IMR-90 (cell line): Measurements from ENCODE around the gene DCLRE1C. TPM values are rescaled to one million over a fixed set of nuclear protein-coding genes. Genes with fewer than 3 reads are reported as not detected.

ENCODE experiments used
- ATAC-seq: fragments of 200-7000 bp; cut with Tn5 transposase; 2 replicates; pipeline ENCODE4 v1.9.1; 2020; ENCODE audit warnings: low read depth, mild to moderate bottlenecking, moderate library complexity
- BruUV-seq: library from RNA; stranded (reverse); fragments of 400-500 nt; replicated peaks from 2 replicates; lab custom pipeline; 2021; lab: Mats Ljungman, UMichigan
- CTCF ChIA-PET: fragments of 300-600 bp; formaldehyde crosslinking; extraction: SDS; loops from one replicate; lab custom pipeline; 2021; ENCODE audit warnings: antibody characterized with exemption; lab: Yijun Ruan, JAX
- POLR2A ChIA-PET: fragments of 300-600 bp; sonication (Branson Sonifier 250); formaldehyde crosslinking; loops from one replicate; lab custom pipeline; 2022; ENCODE audit warnings: antibody characterized with exemption; ENCODE audit not compliant: unreplicated experiment; lab: Charles Lee
- DNase-seq: peaks from one replicate; pipeline ENCODE4 v3.0.0; 2013
- H2AFZ ChIP-seq: replicated peaks from 2 replicates; pipeline ENCODE3; 2013; ENCODE audit warnings: low read length, mild to moderate bottlenecking; ENCODE audit not compliant: poor library complexity
- H2AK5ac ChIP-seq: 2 replicates; pipeline ENCODE4 v1.6.1; 2013; ENCODE audit warnings: low read depth, low read length, inconsistent platforms
- H2AK9ac ChIP-seq: replicated peaks from 2 replicates; pipeline ENCODE3; 2013; ENCODE audit warnings: mild to moderate bottlenecking, low read depth, low read length, moderate library complexity; ENCODE audit not compliant: poor library complexity
- H2BK120ac ChIP-seq: 2 replicates; pipeline ENCODE4 v1.6.1; 2013; ENCODE audit warnings: low read depth, low read length, inconsistent platforms
- H2BK15ac ChIP-seq: 3 replicates; pipeline ENCODE4 v1.6.1; 2013; ENCODE audit warnings: low read depth, low read length, inconsistent platforms
- H2BK20ac ChIP-seq: 2 replicates; pipeline ENCODE4 v1.6.1; 2013; ENCODE audit warnings: low read depth, mild to moderate bottlenecking, inconsistent platforms, low read length, moderate library complexity
- H2BK5ac ChIP-seq: 2 replicates; pipeline ENCODE4 v1.6.1; 2013; ENCODE audit warnings: mild to moderate bottlenecking, low read depth, low read length, inconsistent platforms; ENCODE audit not compliant: poor library complexity, severe bottlenecking
- H3K14ac ChIP-seq: replicated peaks from 2 replicates; pipeline ENCODE4 v1.6.1; 2013; ENCODE audit warnings: low read depth, low read length, inconsistent platforms
- H3K18ac ChIP-seq: 2 replicates; pipeline ENCODE4 v1.6.1; 2013; ENCODE audit warnings: low read depth, low read length, control low read depth
- H3K23ac ChIP-seq: 2 replicates; pipeline ENCODE4 v1.6.1; 2013; ENCODE audit warnings: low read depth, low read length, inconsistent platforms
- H3K27ac ChIP-seq: 2 replicates; pipeline ENCODE4 v1.5.1; 2013; ENCODE audit warnings: mild to moderate bottlenecking, control low read depth, low read length; ENCODE audit not compliant: insufficient read depth
- H3K27me3 ChIP-seq: 2 replicates; pipeline ENCODE4 v1.6.1; 2013; ENCODE audit warnings: low read length; ENCODE audit not compliant: control insufficient read depth, insufficient read depth
- H3K36me3 ChIP-seq: 2 replicates; pipeline ENCODE4 v1.6.1; 2013; ENCODE audit warnings: low read length, mixed read lengths; ENCODE audit not compliant: control insufficient read depth, insufficient read depth
- H3K4ac ChIP-seq: 2 replicates; pipeline ENCODE4 v1.6.1; 2013; ENCODE audit warnings: low read depth, low read length, inconsistent platforms
- H3K4me1 ChIP-seq: 2 replicates; pipeline ENCODE4 v1.6.1; 2013; ENCODE audit warnings: low read length, mixed read lengths; ENCODE audit not compliant: control insufficient read depth, insufficient read depth
- H3K4me2 ChIP-seq: 2 replicates; pipeline ENCODE4 v1.6.1; 2013; ENCODE audit warnings: low read depth, mild to moderate bottlenecking, control low read depth, low read length, moderate library complexity
- H3K4me3 ChIP-seq: 2 replicates; pipeline ENCODE4 v1.5.1; 2013; ENCODE audit warnings: low read depth, mild to moderate bottlenecking, control low read depth, low read length, moderate library complexity; ENCODE audit not compliant: insufficient read depth
- H3K56ac ChIP-seq: 2 replicates; pipeline ENCODE4 v1.6.1; 2013; ENCODE audit warnings: low read length, inconsistent platforms; ENCODE audit not compliant: insufficient read depth; ENCODE audit errors: extremely low read depth
- H3K79me1 ChIP-seq, 2 experiments: 2 replicates each; pipeline ENCODE4 v1.6.1; 2013; ENCODE audit warnings: low read length in 2 of 2, inconsistent platforms in 1 of 2, low read depth in 1 of 2
- H3K9ac ChIP-seq: 2 replicates; pipeline ENCODE4 v1.6.1; 2013; ENCODE audit warnings: low read depth, low read length, control low read depth
- H3K9me1 ChIP-seq: 2 replicates; pipeline ENCODE4 v1.6.1; 2013; ENCODE audit warnings: low read length, inconsistent platforms; ENCODE audit not compliant: insufficient read depth
- H3K9me3 ChIP-seq: 2 replicates; pipeline ENCODE4 v1.6.1; 2013; ENCODE audit warnings: low read length; ENCODE audit not compliant: control insufficient read depth, insufficient read depth
- H4K20me1 ChIP-seq: 2 replicates; pipeline ENCODE4 v1.6.1; 2013; ENCODE audit warnings: low read length, inconsistent platforms; ENCODE audit not compliant: insufficient read depth
- H4K5ac ChIP-seq: 2 replicates; pipeline ENCODE4 v1.6.1; 2013; ENCODE audit warnings: mild to moderate bottlenecking, low read depth, low read length, control low read depth
- H4K8ac ChIP-seq, 2 experiments: 2 replicates each; pipeline ENCODE4 v1.6.1; 2013; ENCODE audit warnings: low read depth in 2 of 2, low read length in 2 of 2, control low read depth in 1 of 2, inconsistent platforms in 1 of 2
- H4K91ac ChIP-seq: 2 replicates; pipeline ENCODE4 v1.6.1; 2013; ENCODE audit warnings: low read depth, low read length, inconsistent platforms; ENCODE audit not compliant: insufficient read depth
- FOS ChIP-seq: fragments of 150-350 bp; IDR thresholded peaks from 2 replicates; pipeline ENCODE4 v1.6.1; 2016; ENCODE audit warnings: low read depth, low read length
- MAFK ChIP-seq: IDR thresholded peaks from 2 replicates; pipeline ENCODE4 v1.6.1; 2012; ENCODE audit warnings: low read depth, low read length, improper control_type of control experiment
- POLR2A ChIP-seq: IDR thresholded peaks from 2 replicates; pipeline ENCODE4 v1.6.1; 2012; ENCODE audit warnings: mild to moderate bottlenecking, low read depth, low read length
- RAD21 ChIP-seq: IDR thresholded peaks from 2 replicates; pipeline ENCODE4 v1.6.1; 2012; ENCODE audit warnings: low read length, improper control_type of control experiment
- RCOR1 ChIP-seq: IDR thresholded peaks from 2 replicates; pipeline ENCODE4 v1.6.1; 2012; ENCODE audit warnings: mild to moderate bottlenecking, low read length, improper control_type of control experiment; ENCODE audit not compliant: insufficient replicate concordance
- RFX5 ChIP-seq: IDR thresholded peaks from 2 replicates; pipeline ENCODE4 v1.8.0; 2012; ENCODE audit warnings: low read depth, mild to moderate bottlenecking, low read length, moderate library complexity
- SMC3 ChIP-seq: fragments of 150-350 bp; IDR thresholded peaks from 2 replicates; pipeline ENCODE4 v1.6.1; 2016; ENCODE audit warnings: low read depth, mild to moderate bottlenecking, antibody characterized with exemption, low read length, moderate library complexity
- WGBS, 2 experiments: methylation state at CpG; one replicate each; pipeline versions ENCODE4 v1.1.5 to v1.1.7; 2013; ENCODE audit warnings: missing lambda C conversion rate in 2 of 2; ENCODE audit not compliant: insufficient read length in 1 of 2; ENCODE audit errors: extremely low coverage in 2 of 2; 5-methylcytosine and 5-hydroxymethylcytosine counted together
- dilution Hi-C: fragments of 300-500 bp; cut with HindIII; formaldehyde crosslinking; loops from one replicate; pipeline ENCODE4 v1.14.3; 2018; ENCODE audit warnings: low sequenced_read_pairs; ENCODE audit not compliant: unreplicated experiment
- in situ Hi-C: fragments of 300-500 bp; cut with MboI; formaldehyde crosslinking; loops from 3 replicates; pipeline ENCODE4 v1.14.3; 2019; ENCODE audit warnings: low sequenced_read_pairs, inconsistent platforms, mixed read lengths
- intact Hi-C: fragments of 100-400 bp; cut with micrococcal nuclease; formaldehyde crosslinking; loops from 2 replicates; pipeline ENCODE4 v1.10.0; 2022
- polyA plus RNA-seq, 3 experiments: library from polyadenylated mRNA; depleted of rRNA; stranded (reverse); fragments of >200 nt; gene quantifications; 2 replicates each; pipeline ENCODE4 v1.2.3, GENCODE V29; 2012; ENCODE audit warnings: low replicate concordance in 1 of 3
- total RNA-seq: library from RNA; depleted of rRNA; stranded (reverse); fragments of >200 nt; gene quantifications from 2 replicates; pipeline ENCODE4 v1.2.3, GENCODE V29; 2012

Gene DCLRE1C
- total and polyA plus RNA-seq, 2 of the 4 experiments (the other 2 are of a cell fraction), result 2.9 to 8.1 TPM

DNA sequence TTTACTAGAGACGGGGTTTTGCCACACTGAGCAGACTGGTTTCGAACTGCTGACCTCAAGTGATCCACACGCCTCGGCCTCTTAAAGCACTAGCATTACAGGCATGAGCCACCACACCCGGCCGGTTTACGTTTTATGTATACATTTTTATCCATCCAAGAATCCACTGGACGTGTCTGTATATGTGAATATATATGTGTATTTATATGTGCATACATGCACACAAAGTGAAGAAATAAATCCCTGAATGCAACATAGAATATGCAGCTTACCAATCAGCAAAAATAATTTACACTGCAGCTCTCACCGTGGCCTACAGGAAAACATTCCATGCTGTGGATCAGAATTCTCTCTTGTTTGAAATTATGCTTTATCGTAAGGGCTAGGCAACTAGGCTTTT is 23.3 kb downstream of the DCLRE1C start:
- intact Hi-C loops, result no loop called here
- H3K4ac ChIP-seq, result no peak overlapping the region
- no peak overlapping the region for H3K27ac ChIP-seq
- ChIA-PET CTCF (interaction anchor here (1.2 kb wide), 1 partner anchor 25 kb away, joined by 3 read pairs; no protein-coding TSS in a partner anchor), POLR2A (no interaction called here)
- no peak overlapping the region for H3K14ac ChIP-seq
- H3K4me1 ChIP-seq, result no peaks in the 10 kb centered on the region
- TF ChIP-seq RCOR1, result no peak
- TF ChIP-seq RAD21, result no peak
- no peak for TF ChIP-seq POLR2A
- no peak for TF ChIP-seq RFX5
- no peak for TF ChIP-seq MAFK
- no peak for TF ChIP-seq SMC3
- TF ChIP-seq FOS, result no peak
- H2AK5ac ChIP-seq, result no peak overlapping the region
- H2BK5ac ChIP-seq, result no peak overlapping the region
- H2BK120ac ChIP-seq, result no peak overlapping the region
- no peak overlapping the region for H3K4me2 ChIP-seq
- no peak overlapping the region for H2BK15ac ChIP-seq
- no TSS peak for BruUV-seq
- peaks cover 0 to 1% of the 10 kb centered on the region in 2 experiments; a peak in 1 of 4 replicates for H3K79me1 ChIP-seq
- no peak overlapping the region for H4K91ac ChIP-seq
- no peaks in the 10 kb centered on the region for H3K27me3 ChIP-seq
- H3K23ac ChIP-seq, result no peak overlapping the region
- H3K9me1 ChIP-seq, result no peaks in the 10 kb centered on the region; the same call in 1 of the 2 replicates
- H3K36me3 ChIP-seq, result peaks cover 47% of the 10 kb centered on the region
- DNase-seq (no peak), ATAC-seq (no peak)
- no peak overlapping the region for H2BK20ac ChIP-seq
- H3K9ac ChIP-seq, result no peak overlapping the region
- dilution Hi-C loops, result no loop called here
- no peak overlapping the region for H4K8ac ChIP-seq
- H3K4me3 ChIP-seq, result no peak overlapping the region
- H4K20me1 ChIP-seq, result no peaks in the 10 kb centered on the region
- no peak overlapping the region for H2AK9ac ChIP-seq
- H3K18ac ChIP-seq, result no peak overlapping the region
- no CpG with 5 or more reads among the region's 10 CpGs for WGBS, 2 experiments
- H3K56ac ChIP-seq, result no peak overlapping the region
- no peak overlapping the region for H4K5ac ChIP-seq
- H2AFZ ChIP-seq, result no peak overlapping the region
- no peaks in the 10 kb centered on the region for H3K9me3 ChIP-seq
- in situ Hi-C loops, result no loop called here
